ENCODE results near the gene GRM7. TPM values are rescaled to one million over a fixed set of nuclear protein-coding genes. Genes with fewer than 3 reads are reported as not detected.

Gene GRM7
- total and polyA plus RNA-seq, 2 experiments from 2014 or later: 1.7 to 2.7 TPM

- Histone ChIP-seq H3K27ac (no peak overlapping the region), H3K4me3 (no peak overlapping the region), H3K79me2 (no peaks in the 10 kb centered on the region), H3K4me2 (no peak overlapping the region), H3K27me3 (no peaks in the 10 kb centered on the region), H2AFZ (no peak overlapping the region), H3K9me3 (ENCODE audit: low read depth) (no peaks in the 10 kb centered on the region), H3K36me3 (replicated peaks; ENCODE audit: insufficient read depth, low read depth) (no peaks in the 10 kb centered on the region), H3K4me1 (ENCODE audit: insufficient read depth) (no peaks in the 10 kb centered on the region), H4K20me1 (ENCODE audit: insufficient read depth, poor library complexity, severe bottlenecking) (no peaks in the 10 kb centered on the region), H3K9me2 (replicated peaks; ENCODE audit: insufficient read depth) (no peaks in the 10 kb centered on the region)
- 79% methylated on average over 2 of the region's 2 CpGs for WGBS (ENCODE audit: low lambda C conversion rate, missing lambda C conversion rate)
- TF ChIP-seq CTCF (IDR thresholded peaks at IDR 0.05; ENCODE audit: poor library complexity) (no peak), EZH2 (IDR thresholded peaks at IDR 0.05; ENCODE audit: borderline replicate concordance) (no peak), EZH2phosphoT487 (IDR thresholded peaks at IDR 0.05; ENCODE audit: low read depth, severe bottlenecking, unreplicated experiment) (no peak)
- DNase-seq (ENCODE audit: low spot score): no peak
These were observed 539.4 kb downstream of the GRM7 start for GRCh38 chr3:7400360-7400759.

- no peaks in the 10 kb centered on the region for H3K36me3 ChIP-seq (replicated peaks; ENCODE audit: insufficient read depth, low read depth)
- H3K4me3 ChIP-seq: no peak overlapping the region
- no peak overlapping the region for H3K27ac ChIP-seq
- no peaks in the 10 kb centered on the region for H4K20me1 ChIP-seq (ENCODE audit: insufficient read depth, poor library complexity, severe bottlenecking)
- H3K79me2 ChIP-seq: no peaks in the 10 kb centered on the region
- no peak for DNase-seq (ENCODE audit: low spot score)
- TF ChIP-seq CTCF (IDR thresholded peaks at IDR 0.05; ENCODE audit: poor library complexity) (no peak), EZH2 (IDR thresholded peaks at IDR 0.05; ENCODE audit: borderline replicate concordance) (no peak), EZH2phosphoT487 (IDR thresholded peaks at IDR 0.05; ENCODE audit: low read depth, severe bottlenecking, unreplicated experiment) (no peak)
- no peaks in the 10 kb centered on the region for H3K9me3 ChIP-seq (ENCODE audit: low read depth)
- H3K9me2 ChIP-seq (replicated peaks; ENCODE audit: insufficient read depth): no peaks in the 10 kb centered on the region
- 94% methylated on average over 1 of the region's 1 CpG for WGBS (ENCODE audit: low lambda C conversion rate, missing lambda C conversion rate)
- no peaks in the 10 kb centered on the region for H3K4me1 ChIP-seq (ENCODE audit: insufficient read depth)
- H2AFZ ChIP-seq: no peak overlapping the region
- no peak overlapping the region for H3K4me2 ChIP-seq
- no peaks in the 10 kb centered on the region for H3K27me3 ChIP-seq
These were observed 540.5 kb downstream of the GRM7 start for GRCh38 chr3:7401418-7401817.

GRCh38 chr3:7407107-7407506 is 546.2 kb downstream of the GRM7 start:
- no peak overlapping the region for H3K4me2 ChIP-seq
- no peaks in the 10 kb centered on the region for H3K36me3 ChIP-seq (replicated peaks; ENCODE audit: insufficient read depth, low read depth)
- no peaks in the 10 kb centered on the region for H3K4me1 ChIP-seq (ENCODE audit: insufficient read depth)
- H3K4me3 ChIP-seq: no peak overlapping the region
- no peak overlapping the region for H3K27ac ChIP-seq
- H3K9me2 ChIP-seq (replicated peaks; ENCODE audit: insufficient read depth): no peaks in the 10 kb centered on the region
- no peaks in the 10 kb centered on the region for H4K20me1 ChIP-seq (ENCODE audit: insufficient read depth, poor library complexity, severe bottlenecking)
- DNase-seq (ENCODE audit: low spot score): no peak
- no peak for TF ChIP-seq EZH2 (IDR thresholded peaks at IDR 0.05; ENCODE audit: borderline replicate concordance)
- H3K9me3 ChIP-seq (ENCODE audit: low read depth): no peaks in the 10 kb centered on the region
- H3K27me3 ChIP-seq: no peaks in the 10 kb centered on the region
- H2AFZ ChIP-seq: no peak overlapping the region
- 92% methylated on average over 4 of the region's 4 CpGs for WGBS (ENCODE audit: low lambda C conversion rate, missing lambda C conversion rate)
- H3K79me2 ChIP-seq: no peaks in the 10 kb centered on the region

GRCh38 chr3:7410782-7411181 is 549.9 kb downstream of the GRM7 start:
- TF ChIP-seq CTCF (IDR thresholded peaks at IDR 0.05; ENCODE audit: poor library complexity) (no peak), EZH2phosphoT487 (IDR thresholded peaks at IDR 0.05; ENCODE audit: low read depth, severe bottlenecking, unreplicated experiment) (no peak), EZH2 (IDR thresholded peaks at IDR 0.05; ENCODE audit: borderline replicate concordance) (no peak)
- Histone ChIP-seq H3K27me3 (no peaks in the 10 kb centered on the region), H3K9me2 (replicated peaks; ENCODE audit: insufficient read depth) (no peaks in the 10 kb centered on the region), H3K36me3 (replicated peaks; ENCODE audit: insufficient read depth, low read depth) (no peaks in the 10 kb centered on the region), H3K4me2 (no peak overlapping the region), H3K9me3 (ENCODE audit: low read depth) (no peaks in the 10 kb centered on the region), H3K27ac (no peak overlapping the region), H4K20me1 (ENCODE audit: insufficient read depth, poor library complexity, severe bottlenecking) (no peaks in the 10 kb centered on the region), H3K4me1 (ENCODE audit: insufficient read depth) (no peaks in the 10 kb centered on the region), H3K4me3 (no peak overlapping the region), H2AFZ (no peak overlapping the region), H3K79me2 (no peaks in the 10 kb centered on the region)
- WGBS (ENCODE audit: low lambda C conversion rate, missing lambda C conversion rate): 87% methylated on average over 4 of the region's 4 CpGs
- DNase-seq (ENCODE audit: low spot score): no peak
